K562 (cell line): Measurements from ENCODE around the gene RHOF. TPM values are rescaled to one million over a fixed set of nuclear protein-coding genes. Genes with fewer than 3 reads are reported as not detected.

Experiments used
- ATAC-seq: fragments of 200-7000 bp; cut with Tn5 transposase; 3 replicates; pipeline ENCODE4 v1.9.1; 2020; ENCODE audit warnings: moderate library complexity
- BruUV-seq: library from RNA; stranded (reverse); fragments of 400-500 nt; replicated peaks from 2 replicates; lab custom pipeline; 2021; lab: Mats Ljungman, UMichigan
- CTCF ChIA-PET: fragments of 300-600 bp; formaldehyde crosslinking; extraction: SDS; loops from one replicate; lab custom pipeline; 2021; ENCODE audit warnings: low intra/inter-chr PET ratio; lab: Yijun Ruan, JAX
- POLR2A ChIA-PET: fragments of 300-600, 350-650 bp; sonication (Branson Sonifier 250); formaldehyde crosslinking; extraction: SDS; loops from one replicate; lab custom pipeline; 2021; ENCODE audit warnings: antibody characterized with exemption, inconsistent platforms; lab: Yijun Ruan, JAX
- DNase-seq, 4 experiments: peaks; one replicate each; pipeline versions ENCODE4 v3.0.0 to v3.0.0-alpha.2; 2011 to 2018; ENCODE audit warnings: low spot score in 3 of 4, mixed read lengths in 3 of 4; ENCODE audit errors: extremely low read depth in 1 of 4
- FAIRE-seq: peaks from 2 replicates; lab custom pipeline; 2011; peaks lifted over from hg19 to GRCh38; lab: Jason Lieb, UNC
- H2AFZ ChIP-seq: 2 replicates; pipeline ENCODE4 v1.6.0; 2011; ENCODE audit warnings: low read depth, low read length, control low read depth, inconsistent platforms
- H3K27ac ChIP-seq: fragments of 200-600 bp; 3 replicates; pipeline ENCODE4 v1.8.0; 2011; ENCODE audit warnings: low read depth, mild to moderate bottlenecking, control low read depth, inconsistent platforms, low read length, moderate library complexity, mixed read lengths; ENCODE audit errors: extremely low read depth
- H3K27me3 ChIP-seq, 2 experiments: fragments of 300-600 bp in 1 of 2; 2 replicates in 1 of 2; 3 replicates in 1 of 2; pipeline versions ENCODE4 v1.6.0 to v1.8.0; 2011; ENCODE audit warnings: inconsistent platforms in 2 of 2, low read length in 2 of 2, mild to moderate bottlenecking in 1 of 2, mixed read lengths in 1 of 2, moderate library complexity in 1 of 2; ENCODE audit not compliant: control insufficient read depth in 2 of 2, insufficient read depth in 2 of 2
- H3K36me3 ChIP-seq: fragments of 300-600 bp; 3 replicates; pipeline ENCODE4 v1.8.0; 2011; ENCODE audit warnings: mild to moderate bottlenecking, low read length, inconsistent platforms; ENCODE audit not compliant: control insufficient read depth, insufficient read depth
- H3K4me1 ChIP-seq, 2 experiments: fragments of 200-600 bp in 1 of 2; replicated peaks in 1 of 2; 2 replicates in 1 of 2; 3 replicates in 1 of 2; pipeline versions ENCODE4 v1.5.1 to v1.8.0; 2011; ENCODE audit warnings: inconsistent platforms in 2 of 2, low read length in 2 of 2, mild to moderate bottlenecking in 1 of 2, mixed read lengths in 1 of 2, moderate library complexity in 1 of 2; ENCODE audit not compliant: control insufficient read depth in 2 of 2, insufficient read depth in 2 of 2
- H3K4me2 ChIP-seq: 2 replicates; pipeline ENCODE4 v1.6.1; 2011; ENCODE audit warnings: low read length, control low read depth, inconsistent platforms, mixed read lengths; ENCODE audit not compliant: insufficient read depth
- H3K4me3 ChIP-seq: fragments of 200-600 bp; sonication (generic), shearing (Covaris generic); 2 replicates; pipeline ENCODE4 v1.5.1; 2016; ENCODE audit warnings: control low read depth, inconsistent platforms
- H3K79me2 ChIP-seq: fragments of 200-600 bp; 3 replicates; pipeline ENCODE4 v1.8.0; 2011; ENCODE audit warnings: low read length, inconsistent platforms; ENCODE audit not compliant: control insufficient read depth, insufficient read depth
- H3K9ac ChIP-seq, 2 experiments: 2 replicates each; pipeline versions ENCODE4 v1.6.0 to v1.6.1; 2011; ENCODE audit warnings: low read depth in 2 of 2, low read length in 2 of 2, control low read depth in 1 of 2, inconsistent platforms in 1 of 2, mild to moderate bottlenecking in 1 of 2, mixed read lengths in 1 of 2; ENCODE audit not compliant: insufficient read depth in 1 of 2
- H3K9me1 ChIP-seq: one replicate; pipeline ENCODE4 v1.6.0; 2011; ENCODE audit warnings: inconsistent platforms, mild to moderate bottlenecking, low read length, moderate library complexity; ENCODE audit not compliant: control insufficient read depth, insufficient read depth
- H3K9me3 ChIP-seq: replicated peaks from 2 replicates; pipeline ENCODE4 v1.5.1; 2011; ENCODE audit warnings: low read depth, low read length, inconsistent platforms; ENCODE audit not compliant: control insufficient read depth, insufficient read depth
- H4K20me1 ChIP-seq: replicated peaks from 2 replicates; pipeline ENCODE4 v1.6.1; 2011; ENCODE audit warnings: low read length, inconsistent platforms, mixed read lengths; ENCODE audit not compliant: control insufficient read depth, insufficient read depth
- CEBPB ChIP-seq: fragments of 450-650 bp; IDR thresholded peaks from 2 replicates; pipeline ENCODE4 v1.6.1; 2016; ENCODE audit warnings: missing genetic modification characterization, missing compliant biosample characterization
- CEBPG ChIP-seq, 3 experiments: fragments of 200-800 bp in 1 of 3; sonication (Bioruptor generic) in 1 of 3; sonication (generic) in 1 of 3; formaldehyde crosslinking in 1 of 3; IDR thresholded peaks in 2 of 3; conservative IDR thresholded peaks in 1 of 3; 2 replicates each; pipeline versions ENCODE4 v1.6.1 to v1.8.0; 2016 to 2022; ENCODE audit warnings: missing compliant biosample characterization in 2 of 3, missing genetic modification characterization in 2 of 3, mild to moderate bottlenecking in 1 of 3, missing genetic modification reagents in 1 of 3
- FOSL1 ChIP-seq: fragments of 200-800 bp; sonication (Bioruptor generic); conservative IDR thresholded peaks from 2 replicates; pipeline ENCODE4 v1.6.1; 2016; ENCODE audit warnings: missing genetic modification characterization, missing compliant biosample characterization
- KLF10 ChIP-seq: fragments of 250-450 bp; sonication (Bioruptor Pico); IDR thresholded peaks from 2 replicates; pipeline ENCODE4 v1.6.1; 2021; ENCODE audit warnings: matching md5 sums
- PRDM10 ChIP-seq: fragments of 450-650 bp; IDR thresholded peaks from 2 replicates; pipeline ENCODE4 v1.6.1; 2018; ENCODE audit not compliant: partially characterized antibody
- RFX1 ChIP-seq: fragments of 450-650 bp; IDR thresholded peaks from 2 replicates; pipeline ENCODE4 v1.6.1; 2016; ENCODE audit warnings: mild to moderate bottlenecking, moderate library complexity
- ZNF384 ChIP-seq: IDR thresholded peaks from 2 replicates; pipeline ENCODE4 v1.6.1; 2012; ENCODE audit warnings: low read depth, low read length, improper control_type of control experiment
- WGBS: fragments of 100-300 bp; shearing (Covaris generic); methylation state at CpG from one replicate; pipeline ENCODE4 v1.1.6; 2016; ENCODE audit warnings: low coverage, mixed read lengths; ENCODE audit not compliant: insufficient coverage; ENCODE audit errors: missing lambda C conversion rate; 5-methylcytosine and 5-hydroxymethylcytosine counted together
- in situ Hi-C: fragments of 300-500 bp; cut with MboI; formaldehyde crosslinking; loops from 4 replicates; pipeline ENCODE4 v1.15.0; 2018; ENCODE audit warnings: inconsistent platforms, mixed read lengths
- intact Hi-C: fragments of 100-400 bp; cut with micrococcal nuclease; formaldehyde crosslinking; loops from 2 replicates; pipeline ENCODE4 v1.14.2; 2022
- polyA plus RNA-seq, 8 experiments: library from polyadenylated mRNA; depleted of rRNA in 4 of 8; stranded (reverse) in 5 of 8; unstranded in 3 of 8; fragments of >200 nt; fragmentation: Nextera tagmentation in 2 of 8; fragmentation: Illumina TruSeq in 1 of 8; extraction: Ambion mirVana in 2 of 8; extraction: Trizol in 1 of 8; gene quantifications; 2 replicates each; pipeline versions ENCODE4 v1.2.1 to v1.2.3, GENCODE V29; 2011 to 2014; ENCODE audit warnings: inconsistent platforms in 1 of 8, missing spikeins in 1 of 8
- total RNA-seq, 7 experiments: library from RNA; depleted of rRNA in 6 of 7; stranded (reverse); fragments of >200 nt in 6 of 7; fragmentation: Illumina TruSeq in 2 of 7; extraction: Trizol in 2 of 7; gene quantifications; 2 replicates each; pipeline versions ENCODE4 v1.2.1 to v1.2.3, GENCODE V29; 2011 to 2021; ENCODE audit warnings: low replicate concordance in 1 of 7
- TF ChIP-seq, protein P1 (sequence below): sonication (generic); formaldehyde crosslinking; IDR thresholded peaks from 2 replicates; pipeline ENCODE4 v1.8.0; 2022; ENCODE audit warnings: mild to moderate bottlenecking, missing genetic modification reagents

RHOF gene
- total and polyA plus RNA-seq, 9 of the 15 experiments (the other 6 are each of a cell fraction or from before 2014, with no cell fraction given): 0.13 to 10.1 (median 4.0) TPM

DNA sequence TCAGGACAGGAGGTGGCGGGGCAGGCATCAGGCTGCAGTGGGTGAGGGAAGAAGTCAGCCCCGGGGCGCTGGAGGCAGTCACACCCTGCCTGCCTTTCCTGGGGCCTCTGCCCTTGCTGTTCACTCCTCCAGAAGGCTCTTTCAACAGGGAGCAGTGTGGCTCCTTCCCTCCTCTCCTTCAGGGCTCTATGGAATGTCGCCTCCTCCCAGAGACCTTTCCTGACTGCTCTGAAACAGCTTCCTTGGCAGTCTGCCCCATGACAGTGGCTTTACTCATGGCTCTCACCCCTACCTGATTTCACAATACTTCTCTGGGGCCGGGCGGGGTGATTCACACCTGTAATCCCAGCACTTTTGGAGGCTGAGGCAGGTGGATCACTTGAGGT lies 7.1 kb downstream of the RHOF start:
- Histone ChIP-seq H3K27ac (no peak overlapping the region), H3K9ac (peak overlapping the region in 1 of 2 experiments; percentile 24; a peak in 1 of 4 replicates), H3K9me1 (peaks cover 2% of the 10 kb centered on the region), H3K27me3 (no peaks in the 10 kb centered on the region), H3K4me1 (peaks cover 12 to 32% of the 10 kb centered on the region in 2 experiments), H3K36me3 (no peaks in the 10 kb centered on the region), H3K4me2 (no peak overlapping the region), H3K9me3 (no peaks in the 10 kb centered on the region), H4K20me1 (peaks cover 17% of the 10 kb centered on the region), H3K4me3 (no peak overlapping the region), H3K79me2 (no peaks in the 10 kb centered on the region), H2AFZ (no peak overlapping the region)
- no peak for DNase-seq
- TF ChIP-seq CEBPB (tag): peak; percentile 84
- TF ChIP-seq CEBPG (CRISPR knock-in tag; IDR thresholded peaks at IDR 0.05): no peak
- TF ChIP-seq CEBPG (tag; conservative IDR thresholded peaks at IDR 0.05 in 1 of 2, IDR thresholded peaks at IDR 0.05 in 1 of 2): 0 out of 4 replicates have a peak, but pooled peaks have one; percentile 30 to 41
- no peak for TF ChIP-seq RFX1
- intact Hi-C loops: no loop called here
- 59% methylated on average over 6 of the region's 6 CpGs for WGBS
- ATAC-seq: no peak
- in situ Hi-C loops: no loop called here
- ChIA-PET POLR2A (interaction anchor here (3.8 kb wide), 1 partner anchor 8 kb away, joined by 16 read pairs; the partner anchor contains the start of gene RHOF), CTCF (no interaction called here)
- no peak for FAIRE-seq
- BruUV-seq: no TSS peak

GRCh38 chr12:121784460-121784859 lies 9.0 kb downstream of the RHOF start:
- peaks cover 15 to 36% of the 10 kb centered on the region in 2 experiments for H3K4me1 ChIP-seq
- peak; percentile 69 for TF ChIP-seq PRDM10
- TF ChIP-seq, protein P1, sequence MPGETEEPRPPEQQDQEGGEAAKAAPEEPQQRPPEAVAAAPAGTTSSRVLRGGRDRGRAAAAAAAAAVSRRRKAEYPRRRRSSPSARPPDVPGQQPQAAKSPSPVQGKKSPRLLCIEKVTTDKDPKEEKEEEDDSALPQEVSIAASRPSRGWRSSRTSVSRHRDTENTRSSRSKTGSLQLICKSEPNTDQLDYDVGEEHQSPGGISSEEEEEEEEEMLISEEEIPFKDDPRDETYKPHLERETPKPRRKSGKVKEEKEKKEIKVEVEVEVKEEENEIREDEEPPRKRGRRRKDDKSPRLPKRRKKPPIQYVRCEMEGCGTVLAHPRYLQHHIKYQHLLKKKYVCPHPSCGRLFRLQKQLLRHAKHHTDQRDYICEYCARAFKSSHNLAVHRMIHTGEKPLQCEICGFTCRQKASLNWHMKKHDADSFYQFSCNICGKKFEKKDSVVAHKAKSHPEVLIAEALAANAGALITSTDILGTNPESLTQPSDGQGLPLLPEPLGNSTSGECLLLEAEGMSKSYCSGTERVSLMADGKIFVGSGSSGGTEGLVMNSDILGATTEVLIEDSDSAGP: 0 out of 2 replicates have a peak, but pooled peaks have one; percentile 46
- TF ChIP-seq FOSL1 (tag): peak; percentile 63
- no peak for TF ChIP-seq KLF10 (CRISPR knock-in tag)
- TF ChIP-seq ZNF384: peak; percentile 31; the same call in 1 of the 2 replicates

More at GRCh38 chr12:121784460-121784859, 9.0 kb downstream of the RHOF start:
- intact Hi-C loops: no loop called here
- ATAC-seq (no peak), FAIRE-seq (peak; percentile 15), DNase-seq (no peak)
- Histone ChIP-seq H3K27me3 (no peaks in the 10 kb centered on the region), H2AFZ (no peak overlapping the region), H3K9me3 (no peaks in the 10 kb centered on the region), H3K27ac (no peak overlapping the region), H3K9me1 (peaks cover 3% of the 10 kb centered on the region), H4K20me1 (peaks cover 23% of the 10 kb centered on the region), H3K4me3 (no peak overlapping the region), H3K4me2 (no peak overlapping the region), H3K36me3 (peaks cover 6% of the 10 kb centered on the region; the same call in 1 of the 3 replicates), H3K79me2 (no peaks in the 10 kb centered on the region), H3K9ac (no peak overlapping the region)
- in situ Hi-C loops: no loop called here
- POLR2A ChIA-PET: interaction anchor here (3.8 kb wide), 1 partner anchor 10 kb away, joined by 16 read pairs; the partner anchor contains the start of gene RHOF
- BruUV-seq: no TSS peak
- CTCF ChIA-PET: interaction anchor here (0.6 kb wide), 1 partner anchor 10 kb away, joined by 4 read pairs; no protein-coding TSS in a partner anchor
- WGBS: 26% methylated on average over 5 of the region's 6 CpGs
